ENCODE measurements around the gene TRIP10. TPM values are rescaled to one million over a fixed set of nuclear protein-coding genes. Genes with fewer than 3 reads are reported as not detected.

The TRIP10 gene
- total RNA-seq (2012; rRNA removed) (32.8 and 39.1 TPM in 2 replicates), polyA plus RNA-seq (2012; rRNA removed) (47.0 and 50.7 TPM in 2 replicates), Bru-seq, nascent RNA (percentile 65 among the genes with signal in this experiment), BruChase-seq, experiment 1, labeled RNA remaining after a 6-hour chase (percentile 81 among the genes with signal in this experiment), BruChase-seq, experiment 2, labeled RNA remaining after a 2-hour chase (percentile 73 among the genes with signal in this experiment)
- polyA plus RNA-seq (2012; cell fraction: cytosol; rRNA removed), result 36.1 and 37.6 TPM in 2 replicates
- 167 and 251 TPM in 2 replicates for polyA plus RNA-seq (2012; cell fraction: nucleus; rRNA removed; ENCODE audit: low replicate concordance)
- long read RNA-seq, transcript TRIP10-202 (14 exons, 2,035 nt), result major isoform, 66 of 98 reads
- long read RNA-seq, transcript TRIP10-201 (15 exons, 2,153 nt), result minor isoform, 6 of 98 reads
- long read RNA-seq, partial matches to known transcripts, result 19 of 98 reads
- long read RNA-seq, other reads (novel, unspliced or antisense), result 5 of 98 reads

- H3K9ac ChIP-seq (ENCODE audit: low read depth, low read length), result peak within 1 kb of the TSS; percentile 82
- peak within 1 kb of the TSS; percentile 89 for H3K4me2 ChIP-seq (ENCODE audit: low read depth, low read length)
- H3K4me1 ChIP-seq (ENCODE audit: control insufficient read depth, insufficient read depth, low read length), result peaks cover 30% of the 10 kb centered on the region
- peaks cover 7% of the 10 kb centered on the region; the same call in 1 of the 2 replicates for H3K9me1 ChIP-seq (ENCODE audit: insufficient read depth, low read length)
- ATAC-seq (ENCODE audit: low read depth), result peak; percentile 15
- peak within 1 kb of the TSS; percentile 62 for H2AK5ac ChIP-seq (ENCODE audit: low read depth, low read length)
- peak within 1 kb of the TSS; percentile 97 for H2AFZ ChIP-seq (replicated peaks; ENCODE audit: low read length, poor library complexity)
- 0% methylated on average over 4 of the region's 47 CpGs; no CpG with 5 or more reads in 1 of the 2 experiments for WGBS, 2 experiments (ENCODE audit: extremely low coverage in 2 of 2, insufficient read length in 1 of 2)
- H3K36me3 ChIP-seq (ENCODE audit: control insufficient read depth, insufficient read depth, low read length), result peaks cover 11% of the 10 kb centered on the region
- H3K4ac ChIP-seq (ENCODE audit: low read depth, low read length), result peak within 1 kb of the TSS; percentile 76
- H2BK15ac ChIP-seq (ENCODE audit: low read depth, low read length), result peak within 1 kb of the TSS; percentile 79; the same call in 1 of the 3 replicates
- H4K20me1 ChIP-seq (ENCODE audit: insufficient read depth, low read length), result 0 out of 2 replicates have a peak, but pooled peaks cover under 1% of the 10 kb centered on the region
- BruUV-seq (replicated peaks), result no TSS peak
- H3K27ac ChIP-seq (ENCODE audit: insufficient read depth, low read length), result peak within 1 kb of the TSS; percentile 87
- no peaks in the 10 kb centered on the region for H3K27me3 ChIP-seq (ENCODE audit: control insufficient read depth, insufficient read depth, low read length)
- H4K5ac ChIP-seq (ENCODE audit: low read depth, low read length), result peak within 1 kb of the TSS; percentile 91
- H3K4me3 ChIP-seq (ENCODE audit: insufficient read depth, low read depth, low read length), result peak within 1 kb of the TSS; percentile 93
- peak within 1 kb of the TSS; percentile 86; the same call in 1 of the 2 replicates for H3K23ac ChIP-seq (ENCODE audit: low read depth, low read length)
- peak within 1 kb of the TSS; percentile 67 to 92 for H4K8ac ChIP-seq (ENCODE audit: low read depth in 2 of 2, low read length in 2 of 2)
- POLR2A ChIA-PET (ENCODE audit: unreplicated experiment), result no interaction called here
- CTCF ChIA-PET, result interaction anchor here (3.6 kb wide), 1 partner anchor 124 kb away, joined by 25 read pairs; no protein-coding TSS in a partner anchor
- H2BK120ac ChIP-seq (ENCODE audit: low read depth, low read length), result peak within 1 kb of the TSS; percentile 76
- peak within 1 kb of the TSS; percentile 74 for H2BK5ac ChIP-seq (ENCODE audit: low read depth, low read length, poor library complexity, severe bottlenecking)
- peak within 1 kb of the TSS; percentile 52 for H4K91ac ChIP-seq (ENCODE audit: insufficient read depth, low read depth, low read length)
- H3K56ac ChIP-seq (ENCODE audit: extremely low read depth, insufficient read depth, low read length), result peak within 1 kb of the TSS; percentile 71; the same call in 1 of the 2 replicates
- peaks cover 3 to 66% of the 10 kb centered on the region in 2 experiments for H3K79me1 ChIP-seq (ENCODE audit: low read depth in 1 of 2, low read length in 2 of 2)
- dilution Hi-C loops (cut with HindIII; ENCODE audit: low sequenced_read_pairs, unreplicated experiment), result no loop called here
- peak within 1 kb of the TSS; percentile 99 for H2AK9ac ChIP-seq (replicated peaks; ENCODE audit: low read depth, low read length, poor library complexity)
- peak; percentile 57; the same call in 1 of the 2 replicates for TF ChIP-seq MAZ (IDR thresholded peaks at IDR 0.05; ENCODE audit: borderline replicate concordance, low read depth, low read length)
- no peak for TF ChIP-seq CHD1 (IDR thresholded peaks at IDR 0.05; ENCODE audit: low read depth, low read length)
- 0 out of 2 replicates have a peak, but pooled peaks have one; percentile 11 for TF ChIP-seq BHLHE40 (IDR thresholded peaks at IDR 0.05; ENCODE audit: low read depth, low read length)
- TF ChIP-seq POLR2A (IDR thresholded peaks at IDR 0.05; ENCODE audit: low read depth, low read length), result no peak
- in situ Hi-C loops (cut with MboI; ENCODE audit: low sequenced_read_pairs), result loop anchor here (10.0 kb wide), 2 partner anchors 125 to 225 kb away; no protein-coding TSS in a partner anchor
- peak within 1 kb of the TSS; percentile 43 for H3K14ac ChIP-seq (replicated peaks; ENCODE audit: low read depth, low read length)
- DNase-seq, result peak; percentile 72
- peak within 1 kb of the TSS; percentile 87 for H3K18ac ChIP-seq (ENCODE audit: low read depth, low read length)
- no peaks in the 10 kb centered on the region for H3K9me3 ChIP-seq (ENCODE audit: control insufficient read depth, insufficient read depth, low read length)
- intact Hi-C loops (cut with micrococcal nuclease), result loop anchor here (5.0 to 10.0 kb wide), 3 partner anchors 207 to 612 kb away; partner anchors contain the start of genes TNFSF9 and ZNF557
- no peak within 1 kb of the TSS; the same call in 1 of the 2 replicates for H2BK20ac ChIP-seq (ENCODE audit: low read depth, low read length)
Measured at GRCh38 chr19:6739390-6739882, at the start of gene TRIP10. TSS of gene TRIP10 (plus strand) at chr19:6739680. CDS start at chr19:6739762, 82 bp downstream.
